Keratinocyte (primary cell): ENCODE data around the gene COPS3. TPM values are rescaled to one million over a fixed set of nuclear protein-coding genes. Genes with fewer than 3 reads are reported as not detected.

Experiments
- DNase-seq: peaks from one replicate; pipeline ENCODE4 v3.0.0-alpha.2; 2011; ENCODE audit warnings: low read depth, missing footprints, low spot score
- FAIRE-seq: peaks from 2 replicates; lab custom pipeline; 2011; peaks lifted over from hg19 to GRCh38; lab: Jason Lieb, UNC
- H2AFZ ChIP-seq: 2 replicates; pipeline ENCODE4 v1.6.0; 2012; ENCODE audit warnings: low read length, control low read depth, inconsistent platforms; ENCODE audit not compliant: control insufficient read depth
- H3K27ac ChIP-seq: 2 replicates; pipeline ENCODE4 v1.5.1; 2011; ENCODE audit warnings: low read length; ENCODE audit not compliant: control insufficient read depth, insufficient read depth
- H3K27me3 ChIP-seq: 3 replicates; pipeline ENCODE4 v1.6.0; 2011; ENCODE audit warnings: low read length; ENCODE audit not compliant: control insufficient read depth, insufficient read depth; ENCODE audit errors: extremely low read depth
- H3K36me3 ChIP-seq, 2 experiments: 2 replicates in 1 of 2; 3 replicates in 1 of 2; pipeline ENCODE4 v1.5.1; 2011; ENCODE audit warnings: low read length in 2 of 2, mild to moderate bottlenecking in 1 of 2; ENCODE audit not compliant: control insufficient read depth in 2 of 2, insufficient read depth in 2 of 2; ENCODE audit errors: extremely low read depth in 1 of 2
- H3K4me1 ChIP-seq: 3 replicates; pipeline ENCODE4 v1.5.1; 2011; ENCODE audit warnings: low read length; ENCODE audit not compliant: control insufficient read depth, insufficient read depth; ENCODE audit errors: extremely low read depth
- H3K4me2 ChIP-seq: 3 replicates; pipeline ENCODE4 v1.6.0; 2011; ENCODE audit warnings: low read depth, low read length; ENCODE audit not compliant: control insufficient read depth, insufficient read depth; ENCODE audit errors: extremely low read depth
- H3K4me3 ChIP-seq, 3 experiments: fragments of 200-600 bp in 1 of 3; sonication (generic) in 1 of 3; 2 replicates in 2 of 3; 3 replicates in 1 of 3; pipeline ENCODE4 v1.5.1; 2011 to 2016; ENCODE audit warnings: low read length in 3 of 3, mild to moderate bottlenecking in 3 of 3, control low read depth in 2 of 3, inconsistent platforms in 1 of 3, low read depth in 1 of 3, mixed read lengths in 1 of 3, mixed run types in 1 of 3, moderate library complexity in 1 of 3; ENCODE audit not compliant: control insufficient read depth in 2 of 3, insufficient read depth in 2 of 3; ENCODE audit errors: extremely low read depth in 1 of 3
- H3K79me2 ChIP-seq: 2 replicates; pipeline ENCODE4 v1.6.0; 2012; ENCODE audit warnings: low read length; ENCODE audit not compliant: control insufficient read depth, insufficient read depth
- H3K9ac ChIP-seq: 3 replicates; pipeline ENCODE4 v1.6.0; 2011; ENCODE audit warnings: low read length; ENCODE audit not compliant: control insufficient read depth, insufficient read depth; ENCODE audit errors: extremely low read depth
- H3K9me1 ChIP-seq: 3 replicates; pipeline ENCODE4 v1.6.0; 2011; ENCODE audit warnings: low read length; ENCODE audit not compliant: control insufficient read depth, insufficient read depth; ENCODE audit errors: extremely low read depth
- H3K9me3 ChIP-seq: 2 replicates; pipeline ENCODE4 v1.5.1; 2012; ENCODE audit warnings: low read depth, low read length; ENCODE audit not compliant: control insufficient read depth
- H4K20me1 ChIP-seq: 3 replicates; pipeline ENCODE4 v1.6.0; 2011; ENCODE audit warnings: low read length; ENCODE audit not compliant: control insufficient read depth, insufficient read depth; ENCODE audit errors: extremely low read depth
- CTCF ChIP-seq, 3 experiments: IDR thresholded peaks in 1 of 3; conservative IDR thresholded peaks in 1 of 3; optimal IDR thresholded peaks in 1 of 3; 2 replicates in 2 of 3; 3 replicates in 1 of 3; pipeline versions ENCODE3 to v1.5.1; 2011; ENCODE audit warnings: low read length in 3 of 3, mild to moderate bottlenecking in 3 of 3, moderate library complexity in 2 of 3, control low read depth in 1 of 3, inconsistent platforms in 1 of 3; ENCODE audit not compliant: insufficient read depth in 2 of 3; ENCODE audit errors: extremely low read depth in 1 of 3
- EZH2 ChIP-seq: IDR thresholded peaks from one replicate; pipeline ENCODE4 v1.6.1; 2012; ENCODE audit warnings: inconsistent platforms, mild to moderate bottlenecking, low read length, moderate library complexity
- dilution Hi-C: fragments of 300-500 bp; cut with MboI; formaldehyde crosslinking; loops from one replicate; pipeline ENCODE4 v1.7.0; 2020; ENCODE audit warnings: low sequenced_read_pairs; ENCODE audit not compliant: extremely low pct_ligation_motif_present
- polyA plus RNA-seq, 5 experiments: library from polyadenylated mRNA; depleted of rRNA in 3 of 5; stranded (reverse) in 3 of 5; stranded (forward) in 1 of 5; unstranded in 1 of 5; fragments of >200 nt; gene quantifications; 1 replicate in 1 of 5; 2 replicates in 3 of 5; 3 replicates in 1 of 5; pipeline versions ENCODE4 v1.2.1 to v1.2.3, GENCODE V29; 2011 to 2012; ENCODE audit warnings: missing spikeins in 2 of 5, low read depth in 1 of 5, low replicate concordance in 1 of 5

The COPS3 gene
- polyA plus RNA-seq, 1 donor (not counting 4 experiments of a cell fraction or from before 2014, with no cell fraction given): 89.7 TPM

GRCh38 chr17:17275971-17276370 lies 5.1 kb downstream of the COPS3 start:
- no peak overlapping the region for H3K4me2 ChIP-seq
- peaks cover 67% of the 10 kb centered on the region for H3K79me2 ChIP-seq
- H3K4me1 ChIP-seq: peaks cover 11% of the 10 kb centered on the region
- H3K36me3 ChIP-seq: peaks cover 9 to 12% of the 10 kb centered on the region in 2 experiments
- H3K27ac ChIP-seq: no peak overlapping the region
- H3K27me3 ChIP-seq: no peaks in the 10 kb centered on the region
- no peak overlapping the region for H3K9ac ChIP-seq
- no peak for FAIRE-seq
- peaks cover 3% of the 10 kb centered on the region for H3K9me1 ChIP-seq
- dilution Hi-C loops: no loop called here
- TF ChIP-seq CTCF (optimal IDR thresholded peaks at IDR 0.05 in 1 of 3, IDR thresholded peaks at IDR 0.05 in 1 of 3, conservative IDR thresholded peaks at IDR 0.05 in 1 of 3; ENCODE audit: extremely low read depth in 1 of 3, insufficient read depth in 2 of 3, low read length in 3 of 3) (no peak), EZH2 (no peak)
- no peak for DNase-seq
- H3K4me3 ChIP-seq: no peak overlapping the region
- no peak overlapping the region for H2AFZ ChIP-seq
- H4K20me1 ChIP-seq: peaks cover 6% of the 10 kb centered on the region
- no peaks in the 10 kb centered on the region for H3K9me3 ChIP-seq

GRCh38 chr17:17269926-17270773 lies 10.9 kb downstream of the COPS3 start:
- no peak for FAIRE-seq
- TF ChIP-seq EZH2: no peak
- peak; percentile 4 to 39 (median 22) for TF ChIP-seq CTCF (optimal IDR thresholded peaks at IDR 0.05 in 1 of 3, IDR thresholded peaks at IDR 0.05 in 1 of 3, conservative IDR thresholded peaks at IDR 0.05 in 1 of 3; ENCODE audit: extremely low read depth in 1 of 3, insufficient read depth in 2 of 3, low read length in 3 of 3)
- Histone ChIP-seq H3K79me2 (peaks cover 19% of the 10 kb centered on the region), H3K36me3 (peaks cover 12 to 19% of the 10 kb centered on the region in 2 experiments), H2AFZ (no peak overlapping the region), H3K9ac (no peak overlapping the region), H3K4me2 (no peak overlapping the region), H3K9me3 (no peaks in the 10 kb centered on the region), H3K27me3 (no peaks in the 10 kb centered on the region), H4K20me1 (no peaks in the 10 kb centered on the region), H3K4me1 (no peaks in the 10 kb centered on the region), H3K9me1 (no peaks in the 10 kb centered on the region), H3K27ac (no peak overlapping the region), H3K4me3 (no peak overlapping the region)
- DNase-seq: no peak
- dilution Hi-C loops: no loop called here
